Limb (tissue), 2 donors: Measurements from ENCODE around the gene BLMH.
"Not testable (repeated sequence)": the region's sequence is repeated elsewhere in the genome, so short reads cannot be mapped to it uniquely, and the experiment has no call there.

ENCODE experiments used
- DNase-seq, 2 donors: peaks; one replicate each; pipeline ENCODE4 v3.0.0-alpha.2; 2016; ENCODE audit errors: extremely low spot score in 2 of 2

The BLMH gene

DNA sequence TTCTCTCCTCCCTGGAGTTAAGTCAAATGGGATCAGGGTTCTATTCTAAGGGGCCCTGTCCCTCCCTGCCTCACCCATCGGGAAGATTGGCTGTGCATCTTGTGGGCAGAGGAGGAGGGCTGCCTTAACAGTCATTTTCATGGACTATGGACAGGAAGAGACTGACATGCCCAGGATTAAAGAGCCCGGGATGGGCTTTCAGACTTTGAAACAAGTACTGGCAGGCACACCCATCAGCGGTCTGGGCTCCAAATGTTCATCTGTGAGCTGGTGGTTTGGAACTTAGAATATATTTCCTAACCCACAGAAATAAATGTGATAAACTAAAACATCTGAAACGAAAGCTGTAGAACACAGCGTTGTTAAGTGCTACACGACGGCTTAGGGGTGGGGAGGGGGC, 62.7 kb downstream of the BLMH start:
- no peak for DNase-seq

DNA sequence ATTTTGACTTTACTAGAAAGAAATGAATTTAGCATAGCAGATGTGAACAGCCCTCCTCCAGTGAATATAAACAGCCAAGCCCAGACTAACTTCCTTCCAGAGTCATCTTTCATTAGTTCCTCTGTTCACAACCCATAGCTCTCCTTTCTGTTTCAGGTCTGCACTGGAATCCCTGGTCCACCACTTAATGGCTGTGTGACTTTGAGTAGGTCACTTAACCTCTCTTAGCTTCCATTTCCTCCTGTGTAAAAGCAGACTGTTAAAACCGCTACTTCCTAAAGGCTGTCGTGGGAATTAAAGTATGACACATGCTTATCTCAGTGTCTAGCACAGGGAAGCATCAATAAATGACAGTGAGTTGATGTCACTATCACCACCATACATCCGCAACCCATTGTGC, 63.7 kb downstream of the BLMH start:
- DNase-seq: no peak

DNA sequence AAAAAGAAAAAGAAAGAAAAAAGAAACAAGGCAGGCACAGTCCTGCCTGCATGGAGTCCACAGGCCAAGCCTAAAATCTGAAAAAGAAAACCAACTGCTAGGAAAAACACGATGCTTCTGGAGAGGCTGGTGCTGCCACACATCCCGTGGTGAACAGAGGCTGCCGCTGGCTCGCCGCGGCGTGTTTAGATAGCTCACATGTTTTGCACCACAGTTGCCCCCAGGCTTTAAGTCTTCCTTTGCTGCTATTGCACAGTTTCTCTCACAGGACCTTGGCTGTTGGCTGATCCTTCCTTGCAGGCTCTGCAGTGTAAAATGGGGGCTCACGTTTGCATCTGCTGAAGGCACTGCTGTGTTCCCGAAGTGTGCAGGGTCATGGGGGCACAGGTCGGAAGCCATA, 64.9 kb downstream of the BLMH start:
- DNase-seq: no peak

DNA sequence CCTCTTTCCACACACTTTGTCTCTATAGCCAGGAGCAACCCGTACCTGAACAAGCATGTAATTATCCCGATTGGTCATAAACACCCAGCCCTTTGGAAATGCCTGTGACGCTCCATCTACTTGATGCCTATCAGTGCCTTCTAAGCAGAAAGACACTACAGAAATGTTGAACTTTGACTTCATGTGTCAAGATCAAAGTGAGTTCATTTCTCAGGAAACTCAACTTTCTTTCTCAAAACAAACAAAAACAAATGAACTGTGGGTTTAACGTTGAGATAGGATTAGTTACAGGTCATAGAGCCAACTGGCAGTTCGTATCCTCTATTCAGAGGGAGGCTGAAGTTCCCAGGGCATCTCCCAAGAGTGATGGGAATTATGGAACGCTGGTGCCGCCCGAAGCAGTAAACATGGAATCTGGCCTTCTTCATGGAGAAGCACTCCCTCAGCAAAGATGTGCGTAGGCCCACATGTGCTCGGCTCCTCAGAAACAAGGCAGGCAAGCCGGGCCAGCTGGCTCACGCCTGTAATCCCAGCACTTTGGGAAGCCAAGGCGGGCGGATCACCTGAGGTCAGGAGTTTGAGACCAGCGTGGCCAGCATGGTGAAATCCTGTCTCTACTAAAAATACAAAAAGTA, 65.7 kb downstream of the BLMH start:
- DNase-seq: no peak

DNA sequence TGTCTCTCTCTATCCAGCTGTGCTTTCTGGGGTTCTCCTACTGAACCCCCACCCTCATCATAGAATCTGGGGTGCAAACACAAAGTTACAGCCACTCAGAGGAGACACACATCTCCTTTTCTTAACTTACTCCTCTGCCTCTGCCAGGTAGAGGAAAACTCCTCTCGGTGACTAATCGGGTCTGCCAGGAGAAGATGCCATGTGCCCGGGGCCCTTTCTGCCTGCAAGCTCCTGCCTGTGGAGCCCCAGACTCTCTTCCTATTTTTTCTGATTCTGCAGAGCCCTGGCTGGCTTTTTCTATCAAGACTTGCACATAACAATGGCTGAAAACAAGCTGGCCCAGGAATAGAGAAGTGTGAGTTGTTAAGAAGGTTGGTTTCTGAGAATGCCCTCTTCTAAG, 66.6 kb downstream of the BLMH start:
- no peak for DNase-seq

DNA sequence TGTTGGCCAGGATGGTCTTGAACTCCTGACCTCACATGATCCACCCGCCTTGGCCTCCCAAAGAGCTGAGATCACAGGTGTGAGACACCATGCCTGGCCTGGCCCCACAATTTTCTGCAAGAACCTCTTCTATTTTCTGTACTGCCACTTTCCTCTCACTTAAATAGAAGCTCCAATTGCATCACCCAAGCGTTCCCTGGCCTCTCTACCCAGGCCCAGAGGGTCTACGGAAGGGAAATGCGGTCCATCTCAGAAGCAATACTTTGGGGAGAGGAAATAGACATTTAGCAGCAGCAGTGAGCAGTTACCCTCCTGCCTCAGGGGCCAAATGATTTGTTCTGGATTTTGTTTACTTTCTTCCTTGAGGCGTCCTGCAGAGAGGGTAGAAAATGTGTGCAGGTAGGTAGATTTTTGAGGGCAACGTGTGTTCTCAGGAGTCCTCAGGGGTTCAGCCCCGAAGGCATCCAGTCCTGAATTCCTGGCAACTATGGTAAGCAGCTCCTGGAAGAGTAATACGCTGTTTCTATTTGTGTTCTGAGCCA, 67.3 kb downstream of the BLMH start:
- DNase-seq: no peak

DNA sequence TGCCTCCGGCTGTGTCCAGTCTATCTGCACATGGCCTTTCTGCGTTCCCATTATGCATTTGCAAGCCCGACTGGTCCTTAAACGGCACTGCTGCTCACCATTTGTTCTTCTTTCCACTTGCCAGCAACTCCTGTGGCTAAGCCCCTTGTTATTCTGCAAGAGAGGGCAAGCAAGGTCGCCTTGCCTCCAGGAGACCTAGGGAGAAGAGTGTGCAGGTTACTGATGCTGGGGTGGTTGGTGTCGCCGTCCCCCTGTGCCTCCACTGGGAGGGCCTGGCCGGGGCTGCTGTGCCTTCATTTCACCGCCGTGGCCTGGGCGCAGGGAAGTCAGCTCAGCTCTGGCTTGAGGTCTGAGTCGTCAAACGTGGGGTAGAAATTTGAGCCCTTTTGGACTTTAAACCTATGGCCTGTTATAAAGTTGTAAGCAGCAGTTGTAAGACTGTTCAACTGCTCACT, 69.0 kb downstream of the BLMH start:
- DNase-seq: no peak

DNA sequence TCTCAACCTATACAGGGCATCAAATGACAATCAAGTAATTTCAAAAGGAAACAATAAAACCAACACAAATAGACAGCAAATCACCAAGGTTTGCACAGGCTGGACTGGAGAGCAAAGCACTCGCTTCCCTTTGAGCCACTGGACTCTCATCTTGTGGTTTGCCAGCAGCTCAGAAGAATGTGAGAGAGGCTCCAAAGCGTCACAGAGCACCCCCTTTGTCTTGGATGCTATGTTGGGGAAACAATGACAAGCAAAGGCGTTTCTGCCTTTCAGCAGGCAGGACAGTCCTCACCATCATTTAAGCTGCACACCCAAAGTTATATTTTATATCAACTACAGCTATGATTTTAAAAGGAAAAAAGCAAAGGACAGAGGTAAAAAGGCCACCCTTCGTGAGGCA, 69.5 kb downstream of the BLMH start:
- DNase-seq: no peak

DNA sequence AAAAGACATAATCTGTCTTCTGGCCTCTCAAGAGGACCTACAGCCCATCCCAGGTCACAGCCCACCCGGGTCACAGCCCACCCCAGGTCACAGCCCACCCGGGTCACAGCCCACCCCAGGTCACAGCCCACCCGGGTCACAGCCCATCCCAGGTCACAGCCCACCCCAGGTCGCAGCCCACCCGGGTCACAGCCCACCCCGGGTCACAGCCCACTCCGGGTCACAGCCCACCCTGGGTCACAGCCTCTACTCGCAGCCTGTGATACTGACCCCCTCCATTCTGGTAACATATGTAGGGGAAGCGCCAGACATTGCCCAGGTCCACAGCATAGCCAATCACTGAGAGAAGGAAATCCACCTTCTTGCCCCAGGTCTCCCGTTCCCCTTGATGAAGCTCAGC, 70.4 kb downstream of the BLMH start:
- DNase-seq: no peak

DNA sequence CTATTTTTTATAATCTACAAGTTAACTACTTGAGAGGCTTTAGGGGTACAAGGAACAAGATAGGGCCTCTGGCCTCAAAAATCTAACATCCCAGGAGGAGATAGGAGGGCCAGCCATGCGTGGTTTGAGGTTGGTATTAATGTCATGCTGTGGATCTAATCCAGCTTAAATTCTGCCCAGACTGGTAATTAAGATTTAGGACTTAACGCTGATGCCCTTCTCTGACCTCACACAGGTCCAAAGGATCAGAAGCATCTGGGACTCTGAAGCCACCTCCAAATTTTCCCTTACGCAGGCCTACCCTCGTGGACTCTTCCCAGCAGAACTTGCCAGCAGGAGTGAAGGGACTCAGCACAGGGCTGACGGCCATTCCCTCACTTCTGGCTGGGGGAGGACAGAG, 71.3 kb downstream of the BLMH start:
- no peak for DNase-seq

DNA sequence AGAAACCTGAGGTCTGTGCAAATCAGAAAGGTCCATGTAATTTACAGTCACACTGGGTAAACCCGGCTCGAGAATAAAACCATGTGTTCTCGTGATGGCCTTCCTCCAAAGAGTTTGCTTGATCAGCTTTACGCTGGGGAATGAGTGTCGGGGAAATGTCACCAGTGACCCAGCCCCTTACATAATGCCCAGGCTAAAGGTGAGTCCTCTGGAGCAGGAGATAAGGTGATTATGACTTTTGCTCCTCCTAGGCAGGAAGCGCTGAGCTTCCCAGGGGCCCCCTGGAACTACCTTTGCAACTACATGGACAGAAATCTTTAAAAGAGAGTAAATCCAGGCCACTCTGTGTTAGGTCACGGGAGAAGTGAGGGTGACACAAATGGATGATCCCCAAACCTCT, 71.9 kb downstream of the BLMH start:
- no peak for DNase-seq

DNA sequence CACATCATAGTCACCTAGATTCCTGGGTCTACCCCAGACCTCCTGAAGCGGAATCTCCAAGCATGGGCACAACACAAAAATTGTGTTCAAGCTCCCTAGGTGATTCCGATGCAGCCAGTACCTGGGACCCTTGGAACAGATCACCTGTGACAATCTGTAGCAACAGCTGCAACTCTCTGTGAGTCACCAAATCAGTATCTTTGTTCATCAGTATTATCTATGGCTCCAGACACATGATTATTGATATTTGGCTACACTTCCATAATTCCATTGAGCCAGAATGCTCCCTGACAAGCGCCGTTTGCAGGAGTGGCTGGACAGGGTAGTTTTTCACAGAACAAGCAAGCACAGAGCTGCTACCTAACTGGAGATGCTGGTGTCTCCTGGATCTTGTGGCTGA, 72.4 kb downstream of the BLMH start:
- DNase-seq: no peak

DNA sequence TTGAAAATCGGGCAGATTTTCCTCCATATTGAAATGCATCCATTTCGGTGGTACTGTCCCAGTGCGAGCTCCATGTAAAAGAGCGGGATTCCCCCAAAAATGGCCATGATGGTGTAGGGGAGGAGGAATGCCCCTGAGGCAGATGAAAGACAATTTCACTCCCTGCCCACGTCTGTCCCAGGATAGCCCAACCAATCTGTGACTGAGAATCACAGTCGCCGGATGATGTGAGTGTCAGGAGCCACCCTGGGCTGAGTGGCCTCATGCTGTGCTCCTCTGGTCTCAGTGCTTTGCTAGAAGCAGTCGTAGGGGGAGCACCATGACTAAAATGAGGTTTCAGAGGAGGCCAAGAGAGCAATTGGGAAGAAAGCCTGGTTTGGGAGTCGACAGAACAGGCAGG, 72.9 kb downstream of the BLMH start:
- DNase-seq: no peak

DNA sequence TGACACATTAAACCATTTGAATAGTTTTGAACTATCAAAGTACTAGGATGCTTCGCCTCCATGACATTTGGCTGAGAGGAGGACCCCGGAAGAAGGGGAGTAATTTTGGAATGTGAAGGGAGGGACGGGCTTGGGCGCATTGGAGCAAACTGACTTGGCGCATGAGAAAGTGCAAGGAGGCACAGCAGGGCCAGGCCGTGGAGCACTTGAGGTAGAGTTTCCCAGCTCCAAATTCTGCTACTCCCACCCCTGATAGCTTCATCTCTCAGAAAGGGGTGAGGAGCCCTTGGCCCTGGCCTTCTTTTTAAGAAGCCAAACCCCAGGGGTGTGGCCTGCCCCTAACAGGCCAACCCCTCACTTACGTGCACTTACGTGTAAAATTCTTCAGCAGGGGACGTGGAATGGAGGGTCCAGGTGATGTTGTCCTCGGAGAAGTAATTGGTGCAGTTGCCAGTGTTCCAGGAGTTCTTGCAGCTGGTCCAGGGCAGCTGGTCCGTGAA, 73.9 kb downstream of the BLMH start:
- DNase-seq: no peak

DNA sequence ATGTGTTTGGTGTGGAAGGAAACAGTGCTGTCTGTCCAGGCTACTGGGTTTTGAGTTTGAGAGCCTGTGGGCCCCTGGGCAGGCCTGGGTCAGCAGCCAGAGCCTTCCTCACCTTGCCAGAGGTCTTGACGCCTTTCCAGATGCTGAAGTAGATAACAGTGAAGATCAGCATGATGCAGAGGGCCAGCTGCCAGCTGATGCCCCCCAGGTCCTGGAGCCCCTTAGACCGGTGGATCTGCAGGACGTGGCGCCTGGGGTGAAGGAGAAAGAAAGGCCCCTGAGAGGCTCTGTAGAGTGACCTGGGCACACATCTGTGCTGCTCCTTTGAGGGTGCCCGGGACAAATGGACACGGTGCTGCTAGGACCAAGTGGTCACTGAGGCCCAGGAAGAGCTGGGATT, 74.7 kb downstream of the BLMH start:
- no peak for DNase-seq

DNA sequence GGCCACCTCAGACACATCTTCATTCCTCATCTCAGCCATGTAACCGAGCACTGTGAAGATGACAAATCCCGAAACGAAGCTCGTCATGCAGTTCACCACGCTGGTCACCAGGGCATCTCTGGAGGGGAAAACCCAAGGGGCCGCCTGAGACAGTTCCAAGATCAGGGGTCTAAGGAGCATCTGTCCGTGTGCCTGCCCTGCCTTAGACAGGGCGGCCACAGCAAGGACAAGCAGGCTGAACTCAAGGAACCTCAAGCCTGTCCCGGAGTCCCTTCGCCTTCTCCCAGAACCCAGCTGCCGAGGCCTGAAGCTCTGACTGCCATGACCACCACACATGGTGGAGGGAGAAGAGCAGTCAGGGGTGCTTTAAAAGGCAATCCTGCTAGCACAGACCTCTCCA, 79.0 kb downstream of the BLMH start:
- DNase-seq: no peak

DNA sequence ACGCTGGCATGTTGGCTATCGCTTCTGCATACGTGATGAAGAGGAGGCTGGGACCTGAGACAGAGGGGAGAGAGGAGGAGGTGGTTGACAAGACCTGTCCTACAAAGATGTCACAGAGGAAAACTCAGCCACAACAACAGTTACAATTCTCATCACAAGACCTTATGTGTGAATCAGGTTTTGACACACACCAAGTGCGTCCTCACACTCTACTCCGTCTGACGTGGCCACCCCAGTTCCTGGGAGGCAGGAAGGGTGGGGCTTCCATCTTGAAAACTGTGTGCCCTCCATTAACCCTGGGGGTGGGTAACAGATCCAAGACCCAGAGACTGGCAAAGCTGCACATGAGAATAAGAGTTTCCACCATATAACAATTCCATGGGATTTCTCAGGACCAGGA, 80.4 kb downstream of the BLMH start:
- DNase-seq: no peak

DNA sequence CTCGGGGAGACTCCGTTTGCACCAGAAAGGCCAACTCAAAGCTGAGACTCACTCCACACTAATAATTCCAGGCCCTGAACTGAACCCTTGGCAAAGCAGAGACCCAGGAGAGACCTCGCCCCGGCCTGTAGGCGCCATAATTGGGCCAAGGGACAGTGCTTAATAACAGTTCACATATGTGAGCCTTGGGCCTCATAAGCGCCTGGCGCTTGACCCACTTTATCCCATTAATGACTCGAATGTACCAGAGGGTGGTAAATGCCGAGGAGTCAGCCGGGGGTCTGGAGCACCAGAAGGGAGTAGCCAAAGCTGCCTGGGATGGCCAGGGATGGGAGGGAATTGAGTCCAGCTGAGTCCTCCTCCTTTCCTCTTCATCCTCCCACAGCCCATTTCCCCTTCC, 80.8 kb downstream of the BLMH start:
- DNase-seq: no peak

DNA sequence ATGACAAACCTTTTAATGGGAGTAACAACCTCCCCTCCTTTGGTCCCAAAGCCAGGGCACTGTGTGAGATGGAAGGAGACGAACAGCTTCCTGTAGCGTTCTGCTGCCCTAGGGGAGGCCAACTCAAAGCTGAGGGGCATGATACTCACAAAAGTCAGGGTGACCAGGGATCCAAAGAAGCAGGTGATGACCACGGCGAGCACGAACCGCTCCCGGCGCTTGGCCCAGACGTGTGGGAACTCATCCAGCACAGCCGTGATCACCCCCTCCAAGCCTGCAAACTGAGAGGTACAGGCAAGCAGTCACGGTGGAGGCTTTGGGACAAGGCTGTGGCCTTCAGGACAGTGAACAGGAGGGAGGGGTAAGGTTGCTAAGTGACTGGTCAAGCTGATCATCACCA, 81.4 kb downstream of the BLMH start:
- DNase-seq: no peak

DNA sequence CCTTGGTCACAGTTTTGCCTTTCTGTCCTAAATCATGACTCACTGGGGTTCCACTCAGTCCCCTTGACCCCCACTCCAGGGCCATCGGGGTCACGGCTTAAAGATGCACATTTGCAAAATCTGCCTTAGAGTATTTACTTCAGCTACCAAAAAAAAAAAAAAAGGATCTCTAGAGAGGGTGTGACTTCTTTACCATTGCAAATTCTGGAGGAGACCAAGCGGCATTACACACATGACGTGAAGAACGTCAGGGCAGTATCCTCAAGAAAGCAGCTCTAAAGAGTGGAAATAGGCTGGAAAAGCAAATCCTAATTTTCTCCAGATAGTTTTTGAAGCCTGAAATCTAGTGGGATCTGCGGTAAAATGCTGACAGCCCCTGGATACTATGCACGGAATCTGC, 81.8 kb downstream of the BLMH start:
- DNase-seq: no peak

DNA sequence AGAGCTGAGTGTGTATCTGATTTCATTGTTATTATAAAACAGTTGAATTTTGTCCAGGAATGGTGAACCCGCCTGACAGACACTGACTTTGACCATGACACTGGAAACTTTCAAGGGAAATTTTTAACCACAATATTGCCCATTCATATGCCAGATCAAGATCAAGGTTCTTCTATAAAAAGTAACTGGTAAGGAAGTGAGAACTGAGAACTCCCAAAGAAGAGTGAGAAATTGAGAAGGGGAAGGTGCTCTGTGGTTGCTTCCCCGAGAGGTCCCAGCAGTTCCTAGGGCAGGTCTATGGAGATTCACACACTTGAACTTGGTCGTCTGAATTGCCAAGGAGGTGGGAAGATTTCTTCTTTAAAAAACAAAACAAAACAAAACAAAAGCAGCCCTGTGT, 83.5 kb downstream of the BLMH start:
- no peak for DNase-seq

DNA sequence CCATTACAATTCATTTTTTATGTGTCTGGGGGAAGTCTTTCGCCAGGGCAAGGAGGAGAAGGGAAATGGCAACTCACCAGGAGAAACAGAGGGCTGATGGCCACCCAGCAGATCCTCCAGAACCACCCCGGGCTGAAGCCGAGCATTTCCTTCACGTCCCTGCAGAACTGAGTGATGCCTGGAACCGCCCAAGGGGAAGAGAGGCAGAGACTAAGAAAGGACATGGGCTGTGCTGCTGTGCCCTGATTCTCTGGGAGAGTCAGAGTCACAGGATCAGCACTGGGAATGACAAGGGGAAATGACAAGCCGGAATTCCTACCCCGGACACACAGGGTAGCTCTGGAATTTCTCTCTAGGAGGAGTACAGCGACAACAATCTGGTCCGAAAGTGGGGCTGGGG, 84.1 kb downstream of the BLMH start:
- no peak for DNase-seq

DNA sequence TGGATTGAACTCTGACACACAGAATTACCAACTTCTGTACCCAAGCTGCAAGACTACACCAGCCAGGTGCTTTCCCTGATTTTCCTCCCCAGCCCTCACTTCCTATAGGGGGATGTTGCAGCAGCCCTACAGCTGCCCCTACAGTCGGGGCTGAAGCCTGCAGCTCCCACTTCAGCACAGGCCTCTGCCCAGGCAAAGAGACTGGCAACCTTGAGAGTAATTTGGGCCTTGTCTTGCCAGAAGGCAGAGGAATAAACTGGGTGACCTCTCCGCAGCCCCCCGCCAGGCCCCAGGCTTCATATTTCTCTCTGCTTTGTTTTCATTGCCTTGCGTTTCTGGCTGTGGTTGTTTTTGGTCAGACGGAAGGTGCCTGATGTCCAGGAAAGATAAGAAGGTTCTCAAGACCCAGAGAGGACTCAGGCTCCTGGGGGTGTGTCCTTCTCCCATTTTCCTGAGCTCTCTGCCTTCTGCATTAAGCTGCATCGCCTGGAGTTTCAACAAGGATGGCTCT, 88.2 kb downstream of the BLMH start:
- DNase-seq: no peak

DNA sequence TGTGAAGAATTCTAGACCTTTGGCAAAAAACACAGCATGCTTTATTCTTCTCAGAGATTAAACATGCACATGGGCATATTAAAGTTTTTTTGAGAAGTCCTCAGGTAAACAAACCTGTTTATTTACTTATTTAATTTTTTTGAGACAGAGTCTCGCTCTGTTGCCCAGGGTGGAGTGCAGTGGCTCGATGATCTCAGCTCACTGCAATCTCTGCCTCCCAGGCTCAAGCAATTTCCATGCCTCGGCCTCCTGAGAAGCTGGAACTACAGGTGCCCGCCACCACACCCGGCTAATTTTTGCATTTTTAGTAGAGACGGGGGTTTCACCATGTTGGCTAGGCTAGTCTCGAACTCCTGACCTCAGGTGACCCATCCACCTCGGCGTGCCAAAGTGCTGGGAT, 91.1 kb downstream of the BLMH start:
- DNase-seq: not testable (repeated sequence)
